ENCODE results near the gene MACROD2. TPM values are rescaled to one million over a fixed set of nuclear protein-coding genes. Genes with fewer than 3 reads are reported as not detected.

The MACROD2 gene
- total RNA-seq, 1 donor from 2014 or later, result 0.85 TPM

GRCh38 chr20:14720251-14720650 lies 724.9 kb downstream of the MACROD2 start:
- DNase-seq, result no peak

DNA sequence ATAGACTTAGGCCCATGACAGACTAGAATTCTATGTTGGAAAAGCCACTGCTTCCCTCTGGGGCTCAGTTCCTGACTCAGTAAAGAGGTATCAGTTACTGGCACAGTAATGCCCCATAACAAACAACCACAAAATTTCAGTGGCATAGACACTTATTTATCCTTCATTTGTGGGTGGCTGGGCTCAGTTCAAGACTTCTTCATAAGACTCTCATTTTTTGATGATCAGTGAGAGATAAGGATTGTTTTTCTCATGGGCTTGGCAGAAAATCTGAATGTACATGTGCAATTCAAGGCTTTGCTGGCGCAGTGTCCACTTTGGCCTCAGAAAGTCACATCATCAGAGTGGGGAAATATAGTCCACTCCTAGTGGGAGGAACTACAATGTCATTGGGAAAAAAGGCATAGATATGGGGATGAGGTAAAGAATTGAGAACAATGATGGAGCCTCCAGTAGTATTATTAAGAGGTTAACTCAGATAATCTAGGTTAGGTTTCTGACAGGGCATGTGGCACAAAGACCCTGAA lies 726.7 kb downstream of the MACROD2 start:
- no peak for DNase-seq

DNA sequence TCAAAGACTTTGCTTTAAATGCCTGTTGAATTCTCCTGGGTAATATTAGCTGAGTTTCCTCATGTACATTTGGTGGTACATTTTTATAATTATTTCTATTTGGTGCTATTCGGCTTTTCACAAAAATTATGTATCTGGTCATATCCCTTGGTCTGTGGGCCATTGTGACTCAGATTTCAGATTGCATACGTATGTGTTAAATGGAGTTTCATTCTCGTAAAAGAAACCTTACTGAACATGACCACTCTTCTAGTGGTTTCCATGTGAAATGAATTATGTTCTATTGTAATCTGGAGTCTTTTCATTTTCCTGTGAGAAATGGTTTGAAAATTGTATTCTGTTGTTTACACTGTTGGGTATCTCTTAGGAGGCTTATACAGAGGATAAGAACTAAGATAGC lies 728.3 kb downstream of the MACROD2 start:
- DNase-seq, result no peak

DNA sequence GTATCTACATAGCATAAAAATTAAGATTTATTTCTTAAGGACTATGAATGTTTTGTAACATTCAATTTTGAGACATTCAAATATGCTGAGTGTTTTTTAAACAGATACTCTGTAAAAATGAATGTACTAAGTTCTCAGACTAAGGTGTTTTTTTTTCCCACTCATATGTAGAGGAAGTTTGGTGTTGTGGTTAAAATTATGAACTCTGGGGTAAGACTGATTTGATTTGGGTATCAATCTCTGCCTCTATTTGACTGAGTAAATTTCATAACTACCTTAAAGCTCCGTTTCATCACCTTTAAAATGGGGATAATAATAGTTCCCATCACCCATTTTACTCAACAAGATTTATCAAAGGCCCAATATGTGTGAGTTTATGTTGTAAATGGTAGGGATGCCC lies 728.7 kb downstream of the MACROD2 start:
- DNase-seq, result no peak

DNA sequence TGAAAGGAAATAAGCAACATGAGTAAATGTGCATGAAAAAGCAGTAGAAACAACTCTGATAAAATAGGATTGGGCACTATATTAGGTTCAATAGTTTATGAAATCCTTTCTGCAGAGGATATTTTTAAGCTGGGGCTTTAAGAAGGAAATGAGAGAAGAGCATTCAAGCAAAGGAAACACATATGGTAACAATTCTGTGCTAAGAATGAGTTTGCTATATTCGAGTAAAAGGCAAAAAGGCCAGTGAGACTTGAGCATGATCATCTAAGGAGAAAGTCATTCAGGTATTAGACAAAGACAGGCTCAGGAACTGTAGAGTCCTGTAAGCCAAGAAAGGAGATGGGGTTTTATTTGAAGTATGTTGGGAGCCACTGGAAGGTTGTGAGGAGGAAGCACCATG lies 729.2 kb downstream of the MACROD2 start:
- DNase-seq, result no peak

GRCh38 chr20:14726591-14726990 lies 731.3 kb downstream of the MACROD2 start:
- DNase-seq, result no peak

- DNase-seq, result no peak
These were observed 732.3 kb downstream of the MACROD2 start for GRCh38 chr20:14727485-14728150.

DNA sequence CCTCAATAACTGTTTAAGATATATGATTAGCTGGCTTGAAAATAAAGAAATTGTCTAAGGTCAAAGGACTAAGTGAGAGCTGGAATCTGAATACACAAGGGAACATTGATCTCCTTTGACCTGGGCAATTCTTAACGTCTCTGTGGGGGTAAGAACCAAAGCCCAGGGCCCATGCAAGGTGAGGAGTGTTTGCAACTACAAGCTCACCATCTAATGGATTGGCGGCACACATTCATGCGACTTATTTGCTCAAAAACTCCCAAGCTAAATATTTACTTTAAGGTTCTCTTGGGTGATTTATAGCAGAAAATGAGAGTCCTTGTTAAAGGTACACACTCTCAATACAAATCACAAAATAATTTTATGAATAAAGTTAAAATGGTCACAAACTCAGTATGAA lies 734.1 kb downstream of the MACROD2 start:
- no peak for DNase-seq

DNA sequence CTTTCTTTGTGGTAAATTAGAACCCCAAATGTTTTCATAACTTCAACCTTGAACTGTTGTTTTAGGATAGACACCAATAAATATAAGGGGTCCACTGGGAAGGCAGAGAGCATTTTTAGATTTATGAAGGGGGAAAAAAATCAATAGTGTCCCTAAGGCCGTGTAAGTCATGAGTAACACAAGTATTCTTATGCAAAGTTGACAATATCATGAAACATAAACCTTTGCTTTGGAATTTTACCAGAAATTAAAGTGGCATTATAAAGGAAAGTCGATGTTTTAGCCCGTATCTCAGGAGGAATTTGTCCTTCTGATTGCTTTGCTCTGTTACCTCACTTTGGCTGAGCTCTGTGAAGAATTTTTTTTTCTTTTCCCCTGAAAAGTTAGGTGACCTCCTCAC lies 737.0 kb downstream of the MACROD2 start:
- no peak for DNase-seq

- no peak for DNase-seq
These were observed 737.7 kb downstream of the MACROD2 start for GRCh38 chr20:14732996-14733395.

- DNase-seq, result no peak
These were observed 745.1 kb downstream of the MACROD2 start for GRCh38 chr20:14740380-14740779.

DNA sequence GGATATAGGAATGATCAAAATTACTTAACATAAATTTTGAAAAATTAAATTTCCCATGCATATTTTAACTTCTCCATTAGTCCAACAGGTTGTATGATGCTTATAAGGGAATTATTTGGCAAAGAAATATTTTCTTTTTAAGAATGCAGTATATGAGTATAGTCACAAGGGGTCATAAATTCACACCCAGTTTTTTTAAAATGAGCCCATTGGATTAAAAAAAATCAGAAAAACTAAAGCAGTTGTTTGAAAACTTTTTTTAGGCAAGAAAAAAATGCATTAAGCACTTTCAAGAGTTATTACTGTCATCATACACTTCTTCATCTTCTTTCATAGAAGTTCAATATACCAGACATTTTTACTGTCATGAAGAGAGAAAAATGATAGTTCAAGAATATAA lies 746.3 kb downstream of the MACROD2 start:
- DNase-seq, result no peak

DNA sequence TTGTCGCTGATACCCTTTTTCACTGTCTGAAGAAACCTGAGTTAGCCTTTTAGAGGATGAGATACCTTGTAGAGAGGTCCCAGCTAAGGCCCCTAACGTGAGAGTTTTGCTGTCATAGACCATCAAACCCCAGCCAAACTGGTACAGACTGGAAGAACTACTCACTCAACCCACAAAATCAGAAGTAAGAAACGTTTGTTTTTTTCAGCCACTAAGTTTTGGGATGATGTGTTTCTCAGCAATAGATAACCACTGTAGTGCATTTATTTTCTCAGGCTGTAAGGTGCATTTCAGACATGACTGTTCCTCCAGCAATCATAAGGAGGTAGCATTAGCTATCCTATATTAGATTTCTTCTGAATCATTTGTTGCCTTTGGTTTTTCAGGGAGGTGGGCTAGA lies 749.4 kb downstream of the MACROD2 start:
- no peak for DNase-seq

GRCh38 chr20:14745830-14746229 lies 750.5 kb downstream of the MACROD2 start:
- no peak for DNase-seq

DNA sequence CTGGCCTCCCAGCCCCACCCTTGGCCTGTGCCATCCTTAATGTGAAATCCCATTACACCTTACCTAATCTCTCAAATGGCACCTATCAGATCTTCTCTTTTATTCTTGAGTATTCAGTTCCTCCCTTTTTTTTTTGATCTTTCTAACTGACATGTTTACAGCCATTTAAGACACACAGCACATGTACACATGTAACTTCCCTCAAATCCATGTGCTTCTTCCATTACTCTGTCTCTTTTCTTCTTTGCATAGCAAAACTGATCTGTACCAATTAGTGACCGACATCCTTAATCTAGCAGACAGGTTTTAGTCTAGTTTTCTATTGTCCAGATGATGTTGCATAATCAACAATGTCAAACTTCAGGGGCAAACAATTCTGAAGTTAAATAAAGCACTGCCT lies 755.9 kb downstream of the MACROD2 start:
- DNase-seq, result no peak

GRCh38 chr20:14757728-14758127 lies 762.4 kb downstream of the MACROD2 start:
- no peak for DNase-seq

DNA sequence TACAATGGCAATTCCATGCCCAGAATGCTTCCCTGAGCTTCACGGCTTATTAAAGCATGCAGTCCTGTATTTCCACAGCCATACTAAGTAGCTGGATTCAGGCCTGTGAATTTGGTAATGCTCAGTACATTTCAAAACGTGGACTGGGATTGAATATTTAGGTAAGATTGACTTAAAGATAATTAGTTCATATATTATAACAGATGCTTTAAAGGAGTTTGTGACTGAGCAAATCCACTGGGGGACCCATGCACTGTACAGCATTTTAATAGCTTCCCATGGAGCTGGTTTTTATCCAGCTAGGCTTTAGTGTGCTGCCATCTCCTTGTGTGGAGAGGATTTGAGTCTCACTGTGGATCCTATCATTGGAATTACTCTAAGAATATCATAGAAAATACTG lies 763.0 kb downstream of the MACROD2 start:
- DNase-seq, result no peak

DNA sequence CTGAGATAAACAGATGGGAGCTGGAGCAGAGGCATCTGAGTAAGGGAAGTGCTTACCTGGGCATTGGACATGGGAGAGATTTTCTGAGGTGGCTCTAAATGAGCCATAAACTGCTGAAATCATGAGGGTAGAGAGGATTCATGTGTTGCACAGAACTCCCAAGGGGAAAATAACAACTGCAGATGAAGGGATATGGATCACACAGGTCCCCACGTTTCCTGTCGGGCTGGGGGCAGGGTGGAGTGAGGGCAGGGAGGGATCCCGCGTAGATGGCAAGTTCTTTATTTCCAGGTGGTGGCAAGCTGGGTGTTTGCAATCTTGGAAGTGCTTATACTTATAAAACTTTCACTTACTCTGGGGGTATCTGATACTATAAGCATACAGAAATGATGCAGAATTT lies 764.7 kb downstream of the MACROD2 start:
- DNase-seq, result no peak

- no peak for DNase-seq
These were observed 766.6 kb downstream of the MACROD2 start for GRCh38 chr20:14761903-14762302.

DNA sequence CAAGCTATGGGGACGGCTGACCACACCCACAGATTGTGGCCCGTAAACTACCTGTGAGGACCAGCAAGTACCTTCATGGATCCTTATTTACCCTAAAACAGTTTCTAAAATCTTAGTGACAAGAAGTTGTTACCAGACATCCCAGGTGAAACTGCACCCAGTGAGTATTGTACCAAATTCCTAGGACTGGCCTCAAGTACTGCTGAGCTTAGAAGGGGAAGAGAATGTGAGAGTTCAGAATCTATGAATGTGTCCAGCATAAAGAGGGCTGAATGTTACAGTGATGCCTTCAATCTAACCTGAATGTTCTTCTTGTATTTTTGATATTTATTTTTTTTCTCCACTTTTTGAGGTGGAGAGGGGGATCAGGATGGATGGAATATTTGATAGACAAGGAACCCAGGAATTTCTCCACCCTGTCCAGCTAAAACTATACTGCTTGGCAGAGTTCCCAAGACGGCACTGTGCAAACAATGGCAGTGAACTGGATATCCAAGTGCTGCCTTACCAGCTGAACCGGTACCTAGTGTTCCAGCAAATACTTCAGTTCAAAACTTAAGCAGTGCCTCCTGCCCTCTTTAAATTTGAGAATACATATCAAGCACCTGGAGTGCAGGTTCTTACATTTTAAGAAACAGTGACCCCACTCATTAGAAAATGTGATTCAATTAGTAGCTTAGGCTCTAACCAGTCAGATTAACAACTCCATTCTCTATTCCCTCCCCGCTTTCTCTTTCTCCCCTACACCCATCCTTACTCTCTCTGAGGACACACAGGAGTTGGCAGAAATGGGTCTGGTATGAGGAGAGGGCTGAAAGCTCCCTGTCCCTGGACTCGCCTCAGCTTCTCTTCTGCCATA lies 769.4 kb downstream of the MACROD2 start:
- no peak for DNase-seq

- DNase-seq, result no peak
These were observed 770.0 kb downstream of the MACROD2 start for GRCh38 chr20:14765370-14765701.

GRCh38 chr20:14773486-14773885 lies 778.2 kb downstream of the MACROD2 start:
- no peak for DNase-seq

DNA sequence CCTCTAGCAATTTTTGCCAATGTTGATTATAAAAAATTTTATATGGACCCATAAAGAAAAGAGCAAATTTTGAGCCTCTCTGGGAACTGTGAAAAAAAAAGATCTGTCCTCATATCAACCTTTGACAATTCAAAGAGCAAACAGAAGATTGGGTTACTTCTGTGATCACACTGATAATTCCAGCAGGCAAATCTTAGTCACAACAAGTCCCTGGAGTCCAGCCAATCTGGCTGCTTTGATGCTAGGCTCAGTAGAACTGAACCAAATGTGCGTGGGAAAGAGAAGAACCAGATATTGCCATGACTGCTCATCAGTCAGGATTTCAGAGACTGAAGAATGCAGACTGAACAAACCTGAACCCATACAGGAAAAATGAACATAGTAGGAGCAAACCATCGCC lies 780.5 kb downstream of the MACROD2 start:
- DNase-seq, result peak; percentile 33

DNA sequence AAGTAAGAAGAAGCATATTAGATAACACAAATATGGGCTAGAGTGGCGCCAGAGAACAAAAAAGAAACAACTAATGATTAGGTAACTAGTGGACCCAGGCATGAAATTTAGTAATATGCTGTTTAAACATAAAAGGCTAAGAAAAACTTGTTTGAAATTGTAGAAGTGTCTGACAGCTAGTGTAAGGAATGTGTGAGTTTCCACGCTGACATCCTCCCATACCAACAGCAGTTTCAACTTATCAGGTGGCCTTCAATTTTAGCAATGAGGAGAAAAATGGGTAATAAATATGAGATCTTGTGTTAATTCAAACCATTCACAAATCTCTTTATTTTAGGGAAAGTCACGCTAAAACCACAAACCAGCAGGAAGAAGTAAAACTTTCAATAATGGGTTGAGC lies 782.3 kb downstream of the MACROD2 start:
- no peak for DNase-seq

Data from dermis blood vessel endothelial cell (primary cell).